ENCODE data around the gene KLHL4. TPM values are rescaled to one million over a fixed set of nuclear protein-coding genes. Genes with fewer than 3 reads are reported as not detected.

KLHL4 gene
- total and polyA plus RNA-seq, 4 donors: 0.19 to 0.70 (median 0.46) TPM

DNA sequence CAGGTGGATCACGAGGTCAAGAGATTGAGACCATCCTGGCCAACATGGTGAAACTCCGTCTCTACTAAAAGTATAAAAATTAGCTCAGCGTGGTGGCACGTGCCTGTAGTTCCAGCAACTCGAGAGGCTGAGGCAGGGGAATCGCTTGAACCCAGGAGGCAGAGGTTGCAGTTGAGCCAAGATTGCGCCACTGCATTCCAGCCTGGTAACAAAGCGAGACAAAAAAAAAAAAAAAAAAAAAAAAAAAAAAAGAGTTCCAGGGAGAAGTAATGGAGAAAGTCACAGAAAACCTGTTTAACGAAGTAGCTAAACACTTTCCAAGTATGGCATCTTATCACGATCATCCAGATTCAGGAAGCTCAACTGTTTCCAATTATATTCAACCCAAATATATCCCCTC is 10.9 kb downstream of the KLHL4 start:
- H3K4me1 ChIP-seq (ENCODE audit: control insufficient read depth in 4 of 4, insufficient read depth in 4 of 4, low read length in 3 of 4): no peaks in the 10 kb centered on the region
- H3K27me3 ChIP-seq (ENCODE audit: control insufficient read depth in 4 of 4, insufficient read depth in 4 of 4, low read length in 3 of 4): no peaks in the 10 kb centered on the region
- no peak overlapping the region for H3K9ac ChIP-seq (ENCODE audit: low read depth in 1 of 2, low read length in 2 of 2)
- no peak for DNase-seq (ENCODE audit: low spot score)
- H3K4me3 ChIP-seq (ENCODE audit: low read depth in 1 of 3, low read length in 3 of 3): no peak overlapping the region
- no peaks in the 10 kb centered on the region for H3K36me3 ChIP-seq (ENCODE audit: control insufficient read depth in 4 of 4, insufficient read depth in 3 of 4, low read depth in 1 of 4, low read length in 3 of 4)
- no peak overlapping the region for H3K27ac ChIP-seq (ENCODE audit: low read depth in 1 of 2, low read length in 2 of 2)
- H3K9me3 ChIP-seq (ENCODE audit: control insufficient read depth in 4 of 4, low read length in 3 of 4): no peaks in the 10 kb centered on the region
- WGBS: 83% methylated on average over 10 of the region's 10 CpGs
- TF ChIP-seq YY1 (IDR thresholded peaks at IDR 0.05): no peak
- no peak for TF ChIP-seq EGR1 (IDR thresholded peaks at IDR 0.05; ENCODE audit: low read depth in 2 of 2)
- no peak for TF ChIP-seq TAF1 (conservative IDR thresholded peaks at IDR 0.05)
- TF ChIP-seq, protein P1, sequence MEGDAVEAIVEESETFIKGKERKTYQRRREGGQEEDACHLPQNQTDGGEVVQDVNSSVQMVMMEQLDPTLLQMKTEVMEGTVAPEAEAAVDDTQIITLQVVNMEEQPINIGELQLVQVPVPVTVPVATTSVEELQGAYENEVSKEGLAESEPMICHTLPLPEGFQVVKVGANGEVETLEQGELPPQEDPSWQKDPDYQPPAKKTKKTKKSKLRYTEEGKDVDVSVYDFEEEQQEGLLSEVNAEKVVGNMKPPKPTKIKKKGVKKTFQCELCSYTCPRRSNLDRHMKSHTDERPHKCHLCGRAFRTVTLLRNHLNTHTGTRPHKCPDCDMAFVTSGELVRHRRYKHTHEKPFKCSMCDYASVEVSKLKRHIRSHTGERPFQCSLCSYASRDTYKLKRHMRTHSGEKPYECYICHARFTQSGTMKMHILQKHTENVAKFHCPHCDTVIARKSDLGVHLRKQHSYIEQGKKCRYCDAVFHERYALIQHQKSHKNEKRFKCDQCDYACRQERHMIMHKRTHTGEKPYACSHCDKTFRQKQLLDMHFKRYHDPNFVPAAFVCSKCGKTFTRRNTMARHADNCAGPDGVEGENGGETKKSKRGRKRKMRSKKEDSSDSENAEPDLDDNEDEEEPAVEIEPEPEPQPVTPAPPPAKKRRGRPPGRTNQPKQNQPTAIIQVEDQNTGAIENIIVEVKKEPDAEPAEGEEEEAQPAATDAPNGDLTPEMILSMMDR (IDR thresholded peaks at IDR 0.05; ENCODE audit: low read depth, low read length, missing input control): no peak
- TF ChIP-seq RXRA (IDR thresholded peaks at IDR 0.05): no peak
- TF ChIP-seq, protein P2, sequence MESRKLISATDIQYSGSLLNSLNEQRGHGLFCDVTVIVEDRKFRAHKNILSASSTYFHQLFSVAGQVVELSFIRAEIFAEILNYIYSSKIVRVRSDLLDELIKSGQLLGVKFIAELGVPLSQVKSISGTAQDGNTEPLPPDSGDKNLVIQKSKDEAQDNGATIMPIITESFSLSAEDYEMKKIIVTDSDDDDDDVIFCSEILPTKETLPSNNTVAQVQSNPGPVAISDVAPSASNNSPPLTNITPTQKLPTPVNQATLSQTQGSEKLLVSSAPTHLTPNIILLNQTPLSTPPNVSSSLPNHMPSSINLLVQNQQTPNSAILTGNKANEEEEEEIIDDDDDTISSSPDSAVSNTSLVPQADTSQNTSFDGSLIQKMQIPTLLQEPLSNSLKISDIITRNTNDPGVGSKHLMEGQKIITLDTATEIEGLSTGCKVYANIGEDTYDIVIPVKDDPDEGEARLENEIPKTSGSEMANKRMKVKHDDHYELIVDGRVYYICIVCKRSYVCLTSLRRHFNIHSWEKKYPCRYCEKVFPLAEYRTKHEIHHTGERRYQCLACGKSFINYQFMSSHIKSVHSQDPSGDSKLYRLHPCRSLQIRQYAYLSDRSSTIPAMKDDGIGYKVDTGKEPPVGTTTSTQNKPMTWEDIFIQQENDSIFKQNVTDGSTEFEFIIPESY (IDR thresholded peaks at IDR 0.05): no peak
- TF ChIP-seq, protein P3, sequence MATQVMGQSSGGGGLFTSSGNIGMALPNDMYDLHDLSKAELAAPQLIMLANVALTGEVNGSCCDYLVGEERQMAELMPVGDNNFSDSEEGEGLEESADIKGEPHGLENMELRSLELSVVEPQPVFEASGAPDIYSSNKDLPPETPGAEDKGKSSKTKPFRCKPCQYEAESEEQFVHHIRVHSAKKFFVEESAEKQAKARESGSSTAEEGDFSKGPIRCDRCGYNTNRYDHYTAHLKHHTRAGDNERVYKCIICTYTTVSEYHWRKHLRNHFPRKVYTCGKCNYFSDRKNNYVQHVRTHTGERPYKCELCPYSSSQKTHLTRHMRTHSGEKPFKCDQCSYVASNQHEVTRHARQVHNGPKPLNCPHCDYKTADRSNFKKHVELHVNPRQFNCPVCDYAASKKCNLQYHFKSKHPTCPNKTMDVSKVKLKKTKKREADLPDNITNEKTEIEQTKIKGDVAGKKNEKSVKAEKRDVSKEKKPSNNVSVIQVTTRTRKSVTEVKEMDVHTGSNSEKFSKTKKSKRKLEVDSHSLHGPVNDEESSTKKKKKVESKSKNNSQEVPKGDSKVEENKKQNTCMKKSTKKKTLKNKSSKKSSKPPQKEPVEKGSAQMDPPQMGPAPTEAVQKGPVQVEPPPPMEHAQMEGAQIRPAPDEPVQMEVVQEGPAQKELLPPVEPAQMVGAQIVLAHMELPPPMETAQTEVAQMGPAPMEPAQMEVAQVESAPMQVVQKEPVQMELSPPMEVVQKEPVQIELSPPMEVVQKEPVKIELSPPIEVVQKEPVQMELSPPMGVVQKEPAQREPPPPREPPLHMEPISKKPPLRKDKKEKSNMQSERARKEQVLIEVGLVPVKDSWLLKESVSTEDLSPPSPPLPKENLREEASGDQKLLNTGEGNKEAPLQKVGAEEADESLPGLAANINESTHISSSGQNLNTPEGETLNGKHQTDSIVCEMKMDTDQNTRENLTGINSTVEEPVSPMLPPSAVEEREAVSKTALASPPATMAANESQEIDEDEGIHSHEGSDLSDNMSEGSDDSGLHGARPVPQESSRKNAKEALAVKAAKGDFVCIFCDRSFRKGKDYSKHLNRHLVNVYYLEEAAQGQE (IDR thresholded peaks at IDR 0.05): no peak
- no peak for TF ChIP-seq RAD21 (IDR thresholded peaks at IDR 0.05)
- no peak for TF ChIP-seq FOXA1 (IDR thresholded peaks at IDR 0.05)
- no peak for TF ChIP-seq HNF4G (IDR thresholded peaks at IDR 0.05)
- no peak for TF ChIP-seq JUND (IDR thresholded peaks at IDR 0.05)
- TF ChIP-seq, protein P4, sequence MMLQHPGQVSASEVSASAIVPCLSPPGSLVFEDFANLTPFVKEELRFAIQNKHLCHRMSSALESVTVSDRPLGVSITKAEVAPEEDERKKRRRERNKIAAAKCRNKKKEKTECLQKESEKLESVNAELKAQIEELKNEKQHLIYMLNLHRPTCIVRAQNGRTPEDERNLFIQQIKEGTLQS (IDR thresholded peaks at IDR 0.05): no peak
- TF ChIP-seq SP1 (IDR thresholded peaks at IDR 0.05): no peak
- no peak for TF ChIP-seq GABPA (IDR thresholded peaks at IDR 0.05 in 1 of 2, conservative IDR thresholded peaks at IDR 0.05 in 1 of 2)
- TF ChIP-seq, protein P5, sequence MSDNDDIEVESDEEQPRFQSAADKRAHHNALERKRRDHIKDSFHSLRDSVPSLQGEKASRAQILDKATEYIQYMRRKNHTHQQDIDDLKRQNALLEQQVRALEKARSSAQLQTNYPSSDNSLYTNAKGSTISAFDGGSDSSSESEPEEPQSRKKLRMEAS (IDR thresholded peaks at IDR 0.05): no peak
- TF ChIP-seq FOXA2 (IDR thresholded peaks at IDR 0.05): no peak
- TF ChIP-seq NR2F2 (IDR thresholded peaks at IDR 0.05): no peak

DNA sequence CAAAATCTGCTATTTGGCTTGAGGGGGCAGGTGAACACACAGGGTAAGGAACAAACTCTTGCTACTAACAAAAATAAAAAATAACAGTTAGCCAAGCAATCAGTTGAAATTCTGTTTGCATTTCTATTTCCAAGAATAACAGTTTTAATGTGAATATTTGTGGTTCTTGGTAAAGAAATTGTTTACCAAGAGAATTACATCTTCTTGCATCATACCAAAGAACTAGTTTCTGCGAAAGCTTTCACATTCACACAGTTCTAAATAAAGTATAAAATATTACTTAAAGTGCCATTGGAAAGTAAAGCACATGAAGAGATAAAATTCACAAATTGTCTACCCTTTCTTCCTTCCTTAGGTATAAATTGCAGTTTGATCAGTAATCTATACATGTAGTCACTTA is 54.4 kb downstream of the KLHL4 start:
- Histone ChIP-seq H3K9me3 (ENCODE audit: control insufficient read depth in 4 of 4, low read length in 3 of 4) (no peaks in the 10 kb centered on the region), H3K36me3 (ENCODE audit: control insufficient read depth in 4 of 4, insufficient read depth in 3 of 4, low read depth in 1 of 4, low read length in 3 of 4) (no peaks in the 10 kb centered on the region), H3K27ac (ENCODE audit: low read depth in 1 of 2, low read length in 2 of 2) (no peak overlapping the region), H3K9ac (ENCODE audit: low read depth in 1 of 2, low read length in 2 of 2) (no peak overlapping the region), H3K27me3 (ENCODE audit: control insufficient read depth in 4 of 4, insufficient read depth in 4 of 4, low read length in 3 of 4) (no peaks in the 10 kb centered on the region), H3K4me1 (ENCODE audit: control insufficient read depth in 4 of 4, insufficient read depth in 4 of 4, low read length in 3 of 4) (no peaks in the 10 kb centered on the region), H3K4me3 (ENCODE audit: low read depth in 1 of 3, low read length in 3 of 3) (no peak overlapping the region)
- no peak for DNase-seq (ENCODE audit: low spot score)
- TF ChIP-seq HNF4G (IDR thresholded peaks at IDR 0.05) (no peak), FOXA1 (IDR thresholded peaks at IDR 0.05) (no peak)
- TF ChIP-seq, protein P1 (IDR thresholded peaks at IDR 0.05; ENCODE audit: low read depth, low read length, missing input control): no peak
- WGBS: 86% methylated on average over 1 of the region's 1 CpG

Data from liver (tissue), 9 donors.